Lower lobe of right lung (tissue), 2 donors: ENCODE measurements around the gene PITPNM3. TPM values are rescaled to one million over a fixed set of nuclear protein-coding genes. Genes with fewer than 3 reads are reported as not detected.

Source experiments
- ATAC-seq, 2 donors: fragments of 200-7000 bp; cut with Tn5 transposase; one replicate each; pipeline ENCODE4 v1.9.1; 2020 to 2022; ENCODE audit warnings: mild to moderate bottlenecking in 2 of 2, moderate library complexity in 2 of 2
- DNase-seq: peaks from one replicate; pipeline ENCODE4 v3.0.0-alpha.2; 2020
- H3K27ac ChIP-seq: fragments of 200-600 bp; one replicate; pipeline ENCODE4 v1.8.0; 2022
- H3K27me3 ChIP-seq: fragments of 200-600 bp; one replicate; pipeline ENCODE4 v1.8.0; 2022; ENCODE audit warnings: low read depth
- H3K36me3 ChIP-seq: fragments of 200-600 bp; one replicate; pipeline ENCODE4 v1.8.0; 2022; ENCODE audit warnings: mild to moderate bottlenecking
- H3K4me1 ChIP-seq: fragments of 200-600 bp; one replicate; pipeline ENCODE4 v1.8.0; 2022
- H3K4me3 ChIP-seq: fragments of 200-600 bp; one replicate; pipeline ENCODE4 v1.8.0; 2022; ENCODE audit warnings: mild to moderate bottlenecking
- H3K9me3 ChIP-seq: fragments of 200-600 bp; one replicate; pipeline ENCODE4 v1.8.0; 2022
- intact Hi-C: fragments of 100-400 bp; cut with DNase I; formaldehyde crosslinking; loops from one replicate; pipeline ENCODE4 v1.11.0; 2022
- total RNA-seq: library from RNA; stranded (reverse); fragmentation: NEBNext Ultra II Directional; extraction: Animal tissue kit (Norgen Biotek cat#: 25700); gene quantifications from one replicate; pipeline ENCODE4 v1.2.1, GENCODE V29; 2021
- TF ChIP-seq, protein P1 (sequence below): fragments of 200-600 bp; IDR thresholded peaks from one replicate; pipeline ENCODE4 v1.8.0; 2022; ENCODE audit warnings: antibody characterized with exemption, mild to moderate bottlenecking
- donor health status: DM: no; HTN: yes; CAD: no; lungs with severe emphysema.

PITPNM3 gene
- total RNA-seq, 1 donor from 2014 or later = 12.3 TPM

DNA sequence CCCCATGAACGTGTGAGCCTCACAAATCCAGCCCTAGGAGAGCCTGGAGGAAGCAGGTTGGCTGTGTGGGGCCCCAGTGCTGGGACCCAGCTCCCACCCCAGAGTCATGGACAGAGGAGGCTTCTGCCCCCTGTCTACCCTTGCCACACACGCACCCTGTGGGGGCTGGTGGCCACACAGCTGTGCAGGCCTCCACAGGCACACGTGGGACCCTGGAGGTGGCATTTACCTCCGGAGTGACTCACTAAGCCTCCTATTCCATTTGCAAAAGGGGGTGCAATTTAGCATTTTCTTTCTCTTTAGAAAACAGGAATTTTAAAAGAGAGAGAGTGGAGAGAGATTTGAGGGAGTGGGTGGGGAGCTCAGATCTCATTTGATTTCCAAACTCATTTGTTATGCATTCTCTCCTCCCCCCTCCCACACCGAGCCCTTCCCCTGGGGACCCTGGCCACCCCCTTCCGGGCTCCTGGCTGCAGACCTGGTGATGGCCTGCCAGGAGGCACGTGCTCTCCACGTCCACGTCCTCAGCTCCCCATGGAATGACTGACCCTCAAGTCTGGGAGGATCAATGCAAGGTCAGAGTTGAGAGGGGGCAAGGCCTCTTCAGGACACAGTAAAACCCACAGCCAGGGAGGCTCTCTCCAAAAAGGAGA lies 6.8 kb downstream of the PITPNM3 start:
- Histone ChIP-seq H3K36me3 (no peaks in the 10 kb centered on the region), H3K4me1 (peaks cover 20% of the 10 kb centered on the region), H3K9me3 (no peaks in the 10 kb centered on the region), H3K27me3 (peaks cover 4% of the 10 kb centered on the region), H3K27ac (peak overlapping the region; percentile 11), H3K4me3 (no peak overlapping the region)
- DNase-seq (no peak), ATAC-seq (no peak)
- intact Hi-C loops = no loop called here
- TF ChIP-seq, protein P1, sequence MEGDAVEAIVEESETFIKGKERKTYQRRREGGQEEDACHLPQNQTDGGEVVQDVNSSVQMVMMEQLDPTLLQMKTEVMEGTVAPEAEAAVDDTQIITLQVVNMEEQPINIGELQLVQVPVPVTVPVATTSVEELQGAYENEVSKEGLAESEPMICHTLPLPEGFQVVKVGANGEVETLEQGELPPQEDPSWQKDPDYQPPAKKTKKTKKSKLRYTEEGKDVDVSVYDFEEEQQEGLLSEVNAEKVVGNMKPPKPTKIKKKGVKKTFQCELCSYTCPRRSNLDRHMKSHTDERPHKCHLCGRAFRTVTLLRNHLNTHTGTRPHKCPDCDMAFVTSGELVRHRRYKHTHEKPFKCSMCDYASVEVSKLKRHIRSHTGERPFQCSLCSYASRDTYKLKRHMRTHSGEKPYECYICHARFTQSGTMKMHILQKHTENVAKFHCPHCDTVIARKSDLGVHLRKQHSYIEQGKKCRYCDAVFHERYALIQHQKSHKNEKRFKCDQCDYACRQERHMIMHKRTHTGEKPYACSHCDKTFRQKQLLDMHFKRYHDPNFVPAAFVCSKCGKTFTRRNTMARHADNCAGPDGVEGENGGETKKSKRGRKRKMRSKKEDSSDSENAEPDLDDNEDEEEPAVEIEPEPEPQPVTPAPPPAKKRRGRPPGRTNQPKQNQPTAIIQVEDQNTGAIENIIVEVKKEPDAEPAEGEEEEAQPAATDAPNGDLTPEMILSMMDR = no peak

DNA sequence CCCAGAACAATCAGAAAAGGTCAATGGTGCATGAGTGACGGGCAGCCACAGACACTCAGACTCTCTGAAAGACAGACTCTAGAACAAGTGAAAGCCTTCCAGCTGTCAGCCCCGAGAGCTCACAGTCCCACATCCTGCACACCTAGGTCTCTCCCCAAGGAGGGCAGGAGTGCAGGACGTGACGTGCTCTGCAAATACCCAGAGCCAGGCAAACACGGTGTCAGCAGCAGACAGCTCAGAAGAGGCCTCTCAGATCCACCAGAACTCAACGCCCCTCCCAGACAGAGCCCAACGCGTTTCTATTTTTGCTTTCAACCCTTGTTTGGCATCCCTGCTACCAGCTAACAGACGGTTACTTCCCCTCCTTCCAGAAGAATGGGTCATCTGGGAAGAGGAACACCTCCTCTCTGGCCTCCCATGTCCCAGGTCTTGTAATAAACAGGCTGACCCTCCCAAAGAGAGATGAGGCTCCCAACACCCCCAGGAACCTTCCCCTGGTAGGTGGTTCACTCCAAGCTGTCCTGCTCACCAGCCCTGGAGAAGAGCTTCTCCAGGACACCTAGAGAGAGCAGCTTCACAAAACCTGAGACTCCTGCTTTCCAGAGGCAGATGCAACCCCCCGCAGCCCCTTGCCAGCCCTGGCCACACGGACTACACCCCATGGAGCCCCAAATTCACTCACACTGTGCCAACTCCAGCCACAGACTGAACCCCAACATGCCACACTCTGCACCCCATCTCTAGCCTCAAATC lies 7.6 kb downstream of the PITPNM3 start:
- Histone ChIP-seq H3K9me3 (no peaks in the 10 kb centered on the region), H3K27me3 (no peaks in the 10 kb centered on the region), H3K27ac (peak overlapping the region; percentile 11), H3K4me1 (peaks cover 19% of the 10 kb centered on the region), H3K4me3 (no peak overlapping the region), H3K36me3 (no peaks in the 10 kb centered on the region)
- intact Hi-C loops = no loop called here
- ATAC-seq = peak; percentile 53 to 64
- TF ChIP-seq, protein P1 = no peak
- no peak for DNase-seq

DNA sequence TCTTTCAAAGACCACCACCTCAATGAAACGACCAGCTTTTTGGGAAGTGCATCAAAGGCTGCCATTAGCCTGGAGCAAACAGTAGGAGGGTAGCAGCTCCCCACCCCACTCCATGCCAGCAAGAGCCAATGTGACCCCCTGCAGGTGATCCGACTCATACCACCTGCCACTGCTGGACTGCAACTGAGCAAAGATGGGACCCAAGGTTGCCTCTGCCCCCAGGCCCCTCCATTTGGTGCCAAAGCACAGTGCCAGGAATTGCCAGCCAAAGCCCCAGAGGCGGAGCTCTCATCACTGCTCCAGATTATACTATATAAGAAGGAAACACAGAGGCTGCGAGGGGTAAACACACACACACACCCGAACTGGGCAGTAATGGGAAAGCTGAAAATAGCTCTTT lies 8.3 kb downstream of the PITPNM3 start:
- DNase-seq (no peak), ATAC-seq (no peak)
- intact Hi-C loops = no loop called here
- H3K9me3 ChIP-seq = no peaks in the 10 kb centered on the region
- no peak overlapping the region for H3K4me3 ChIP-seq
- H3K27me3 ChIP-seq = no peaks in the 10 kb centered on the region
- H3K4me1 ChIP-seq = peaks cover 19% of the 10 kb centered on the region
- no peaks in the 10 kb centered on the region for H3K36me3 ChIP-seq
- no peak overlapping the region for H3K27ac ChIP-seq
- TF ChIP-seq, protein P1 = no peak

DNA sequence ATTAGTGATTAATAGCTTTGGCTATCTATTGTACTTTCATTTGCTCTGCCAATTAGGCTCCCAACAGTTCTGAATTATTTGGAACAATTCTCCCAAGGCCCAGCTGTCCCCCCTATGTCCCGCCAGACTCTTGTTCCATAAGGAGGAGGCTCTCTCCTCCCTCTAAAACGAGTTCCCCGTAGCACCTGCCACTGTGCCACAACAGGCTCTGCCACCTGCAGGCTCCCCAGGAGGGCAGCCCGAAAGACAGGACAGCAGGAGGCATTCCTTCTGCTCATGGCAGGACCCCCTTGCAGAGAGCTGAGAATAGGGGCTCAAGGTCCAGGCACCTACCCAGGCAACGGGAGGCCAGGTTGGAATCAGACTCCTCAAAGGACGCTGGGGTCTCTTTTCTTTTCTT lies 9.0 kb downstream of the PITPNM3 start:
- no peaks in the 10 kb centered on the region for H3K27me3 ChIP-seq
- ATAC-seq = no peak
- TF ChIP-seq, protein P1 = no peak

DNA sequence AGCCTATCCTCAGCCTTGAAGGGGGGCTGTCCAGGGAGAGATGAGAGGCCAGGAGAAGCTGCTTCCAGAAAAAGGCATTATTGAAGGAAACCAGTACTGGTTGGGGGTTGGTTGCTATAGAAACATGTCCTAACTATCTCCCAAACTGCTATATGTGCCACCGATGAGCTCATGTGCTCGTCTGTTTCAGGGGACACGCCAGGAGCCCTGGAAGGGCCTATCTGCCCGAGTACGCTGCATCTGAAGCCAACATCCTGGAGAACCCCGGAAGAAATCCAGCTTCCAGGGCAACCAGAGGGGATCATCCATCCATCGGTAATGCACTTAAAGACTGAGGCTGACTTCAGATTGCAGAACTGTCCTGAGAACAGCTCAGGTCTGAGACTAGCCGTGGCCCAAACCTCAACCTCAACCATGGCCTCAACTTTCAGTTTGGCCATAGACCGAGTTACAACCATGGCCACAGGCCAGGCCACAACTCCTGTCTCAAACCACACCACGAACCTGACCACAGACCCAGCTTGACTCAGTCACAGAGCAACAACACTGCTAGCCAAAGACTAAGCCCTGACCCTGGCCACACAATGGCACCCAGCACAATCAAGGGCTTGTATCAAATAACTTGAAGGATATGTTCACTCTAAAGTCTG lies 10.2 kb downstream of the PITPNM3 start:
- DNase-seq (no peak), ATAC-seq (no peak)
- Histone ChIP-seq H3K4me1 (peaks cover 14% of the 10 kb centered on the region), H3K27ac (no peak overlapping the region), H3K27me3 (no peaks in the 10 kb centered on the region), H3K4me3 (no peak overlapping the region), H3K9me3 (no peaks in the 10 kb centered on the region), H3K36me3 (no peaks in the 10 kb centered on the region)
- intact Hi-C loops = no loop called here
- TF ChIP-seq, protein P1 = no peak

More for the DNA sequence above, 9.0 kb downstream of the PITPNM3 start:
- Histone ChIP-seq H3K9me3 (no peaks in the 10 kb centered on the region), H3K36me3 (no peaks in the 10 kb centered on the region), H3K4me1 (peaks cover 17% of the 10 kb centered on the region), H3K4me3 (no peak overlapping the region), H3K27ac (no peak overlapping the region)
- no peak for DNase-seq
- intact Hi-C loops = no loop called here
